Glutamatergic neuron (in vitro differentiated cells): ENCODE measurements around the gene NHSL2. TPM values are rescaled to one million over a fixed set of nuclear protein-coding genes. Genes with fewer than 3 reads are reported as not detected.

ENCODE experiments used
- DNase-seq: peaks from one replicate; pipeline ENCODE4 v3.0.0; 2022
- H3K27ac Mint-ChIP-seq: one replicate; pipeline ENCODE4 v1.8.0; 2020; ENCODE audit warnings: mild to moderate bottlenecking, mixed read lengths, inconsistent platforms; ENCODE audit not compliant: unreplicated experiment
- H3K27me3 Mint-ChIP-seq: one replicate; pipeline ENCODE4 v1.8.0; 2020; ENCODE audit warnings: mild to moderate bottlenecking, moderate library complexity, mixed read lengths, inconsistent platforms; ENCODE audit not compliant: unreplicated experiment
- H3K36me3 Mint-ChIP-seq: one replicate; pipeline ENCODE4 v1.8.0; 2020; ENCODE audit warnings: mild to moderate bottlenecking, mixed read lengths, inconsistent platforms; ENCODE audit not compliant: unreplicated experiment
- H3K4me1 Mint-ChIP-seq: one replicate; pipeline ENCODE4 v1.8.0; 2020; ENCODE audit warnings: mild to moderate bottlenecking, low read depth, mixed read lengths, inconsistent platforms; ENCODE audit not compliant: unreplicated experiment
- H3K4me3 Mint-ChIP-seq: one replicate; pipeline ENCODE4 v1.8.0; 2020; ENCODE audit warnings: mild to moderate bottlenecking, mixed read lengths, inconsistent platforms; ENCODE audit not compliant: unreplicated experiment
- H3K9me3 Mint-ChIP-seq: one replicate; pipeline ENCODE4 v1.8.0; 2020; ENCODE audit warnings: mild to moderate bottlenecking, moderate library complexity, mixed read lengths, inconsistent platforms; ENCODE audit not compliant: unreplicated experiment
- CTCF ChIP-seq: fragments of 200-600 bp; sonication (generic); IDR thresholded peaks from one replicate; pipeline ENCODE4 v1.5.0; 2021; ENCODE audit not compliant: partially characterized antibody, unreplicated experiment
- total RNA-seq: library from RNA; stranded (reverse); fragmentation: NEBNext Ultra II Directional; extraction: Animal tissue kit (Norgen Biotek cat#: 25700); gene quantifications from one replicate; pipeline ENCODE4 v1.2.1, GENCODE V29; 2021; ENCODE audit not compliant: unreplicated experiment

The NHSL2 gene
- total RNA-seq, 1 donor from 2014 or later: 7.3 TPM

GRCh38 chrX:71996826-71997225 lies 86.2 kb downstream of the NHSL2 start:
- no peak for DNase-seq
- H3K36me3 Mint-ChIP-seq: no peaks in the 10 kb centered on the region
- no peaks in the 10 kb centered on the region for H3K27me3 Mint-ChIP-seq
- no peak for TF ChIP-seq CTCF
- no peak overlapping the region for H3K4me3 Mint-ChIP-seq
- peaks cover 6% of the 10 kb centered on the region for H3K4me1 Mint-ChIP-seq
- peaks cover 3% of the 10 kb centered on the region for H3K9me3 Mint-ChIP-seq
- H3K27ac Mint-ChIP-seq: no peak overlapping the region

GRCh38 chrX:71997320-71997719 lies 86.7 kb downstream of the NHSL2 start:
- peaks cover 3% of the 10 kb centered on the region for H3K9me3 Mint-ChIP-seq
- no peak overlapping the region for H3K4me3 Mint-ChIP-seq
- H3K4me1 Mint-ChIP-seq: peaks cover 6% of the 10 kb centered on the region
- no peak overlapping the region for H3K27ac Mint-ChIP-seq
- DNase-seq: no peak
- no peaks in the 10 kb centered on the region for H3K27me3 Mint-ChIP-seq
- no peak for TF ChIP-seq CTCF
- H3K36me3 Mint-ChIP-seq: no peaks in the 10 kb centered on the region

GRCh38 chrX:71998836-71999509 lies 88.3 kb downstream of the NHSL2 start:
- Mint-ChIP-seq H3K9me3 (peaks cover 5% of the 10 kb centered on the region), H3K36me3 (no peaks in the 10 kb centered on the region), H3K27me3 (no peaks in the 10 kb centered on the region), H3K27ac (no peak overlapping the region), H3K4me3 (no peak overlapping the region), H3K4me1 (peaks cover 7% of the 10 kb centered on the region)
- peak; percentile 64 for TF ChIP-seq CTCF
- DNase-seq: no peak

- H3K9me3 Mint-ChIP-seq: peaks cover 5% of the 10 kb centered on the region
- no peaks in the 10 kb centered on the region for H3K27me3 Mint-ChIP-seq
- DNase-seq: no peak
- peaks cover 8% of the 10 kb centered on the region for H3K4me1 Mint-ChIP-seq
- no peak overlapping the region for H3K27ac Mint-ChIP-seq
- no peak for TF ChIP-seq CTCF
- no peak overlapping the region for H3K4me3 Mint-ChIP-seq
- no peaks in the 10 kb centered on the region for H3K36me3 Mint-ChIP-seq
These were observed 88.9 kb downstream of the NHSL2 start for GRCh38 chrX:71999535-71999934.

GRCh38 chrX:72001471-72001870 lies 90.8 kb downstream of the NHSL2 start:
- DNase-seq: no peak
- Mint-ChIP-seq H3K36me3 (no peaks in the 10 kb centered on the region), H3K4me1 (peaks cover 8% of the 10 kb centered on the region), H3K4me3 (no peak overlapping the region), H3K9me3 (peaks cover 2% of the 10 kb centered on the region), H3K27me3 (no peaks in the 10 kb centered on the region), H3K27ac (no peak overlapping the region)
- TF ChIP-seq CTCF: no peak
